ENCODE results near the gene AKAIN1. TPM values are rescaled to one million over a fixed set of nuclear protein-coding genes. Genes with fewer than 3 reads are reported as not detected.

Gene AKAIN1
- total and polyA plus RNA-seq, 2 donors (not counting 1 experiment from before 2014, with no cell fraction given): not detected

DNA sequence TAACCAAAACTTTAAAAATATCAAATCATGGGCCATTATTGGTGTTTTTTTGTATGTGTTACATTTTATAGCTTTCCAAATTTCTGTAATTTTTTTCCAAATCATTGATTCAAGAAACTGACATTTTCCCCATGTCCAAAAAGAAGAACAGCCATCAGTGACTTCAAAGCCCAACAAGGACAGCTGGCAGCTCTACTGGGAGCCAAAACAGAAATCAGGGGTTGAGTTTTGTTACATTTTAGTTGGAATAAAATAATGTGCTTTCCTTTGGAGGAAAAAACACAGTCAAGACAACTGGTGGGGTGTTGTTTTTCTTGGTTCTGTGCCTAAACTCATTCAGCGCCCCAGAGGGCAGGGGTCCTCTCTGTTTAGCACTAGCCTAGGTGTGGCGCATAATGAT, 23.8 kb downstream of the AKAIN1 start:
- Mint-ChIP-seq H3K9me3 (ENCODE audit: insufficient read depth) (peaks cover 3% of the 10 kb centered on the region), H3K4me1 (peaks cover 12% of the 10 kb centered on the region), H3K27me3 (peaks cover 3% of the 10 kb centered on the region), H3K4me3 (no peak overlapping the region), H3K27ac (no peak overlapping the region)
- H3K4me1 ChIP-seq (ENCODE audit: control insufficient read depth in 2 of 2, insufficient read depth in 2 of 2, low read length in 2 of 2): peaks cover 13 to 15% of the 10 kb centered on the region in 2 donors
- no peak for ATAC-seq (ENCODE audit: low read depth)
- ChIA-PET POLR2A (no interaction called here), CTCF (no interaction called here)
- no peak overlapping the region for H3K4me2 ChIP-seq (replicated peaks; ENCODE audit: low read depth, low read length, poor library complexity, severe bottlenecking)
- peaks cover 0 to 3% (median 0%) of the 10 kb centered on the region in 4 experiments for H3K27me3 ChIP-seq (replicated peaks in 1 of 4; ENCODE audit: control extremely low read depth in 1 of 4, control insufficient read depth in 3 of 4, insufficient read depth in 4 of 4, low read length in 3 of 4)
- TF ChIP-seq EZH2 (IDR thresholded peaks at IDR 0.05; ENCODE audit: borderline replicate concordance, insufficient read depth, low read depth, low read length, poor library complexity, severe bottlenecking): no peak
- TF ChIP-seq, protein P1, sequence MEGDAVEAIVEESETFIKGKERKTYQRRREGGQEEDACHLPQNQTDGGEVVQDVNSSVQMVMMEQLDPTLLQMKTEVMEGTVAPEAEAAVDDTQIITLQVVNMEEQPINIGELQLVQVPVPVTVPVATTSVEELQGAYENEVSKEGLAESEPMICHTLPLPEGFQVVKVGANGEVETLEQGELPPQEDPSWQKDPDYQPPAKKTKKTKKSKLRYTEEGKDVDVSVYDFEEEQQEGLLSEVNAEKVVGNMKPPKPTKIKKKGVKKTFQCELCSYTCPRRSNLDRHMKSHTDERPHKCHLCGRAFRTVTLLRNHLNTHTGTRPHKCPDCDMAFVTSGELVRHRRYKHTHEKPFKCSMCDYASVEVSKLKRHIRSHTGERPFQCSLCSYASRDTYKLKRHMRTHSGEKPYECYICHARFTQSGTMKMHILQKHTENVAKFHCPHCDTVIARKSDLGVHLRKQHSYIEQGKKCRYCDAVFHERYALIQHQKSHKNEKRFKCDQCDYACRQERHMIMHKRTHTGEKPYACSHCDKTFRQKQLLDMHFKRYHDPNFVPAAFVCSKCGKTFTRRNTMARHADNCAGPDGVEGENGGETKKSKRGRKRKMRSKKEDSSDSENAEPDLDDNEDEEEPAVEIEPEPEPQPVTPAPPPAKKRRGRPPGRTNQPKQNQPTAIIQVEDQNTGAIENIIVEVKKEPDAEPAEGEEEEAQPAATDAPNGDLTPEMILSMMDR (IDR thresholded peaks at IDR 0.05): no peak
- H3K79me2 ChIP-seq (ENCODE audit: control insufficient read depth, insufficient read depth, low read length): no peaks in the 10 kb centered on the region
- intact Hi-C loops (cut with micrococcal nuclease): no loop called here
- H3K4me3 ChIP-seq (ENCODE audit: control extremely low read depth in 1 of 5, extremely low read depth in 1 of 5, insufficient read depth in 1 of 5, low read depth in 2 of 5, low read length in 4 of 5): no peak overlapping the region
- no peak overlapping the region for H3K27ac ChIP-seq (ENCODE audit: low read length in 2 of 2)
- no peaks in the 10 kb centered on the region for H3K36me3 ChIP-seq (replicated peaks in 1 of 2; ENCODE audit: control extremely low read depth in 1 of 2, control insufficient read depth in 1 of 2, extremely low read depth in 1 of 2, insufficient read depth in 2 of 2, low read length in 1 of 2)
- H3K9ac ChIP-seq (ENCODE audit: low read length): no peak overlapping the region
- H3K9me3 ChIP-seq (ENCODE audit: control extremely low read depth in 1 of 3, control insufficient read depth in 2 of 3, insufficient read depth in 1 of 3, low read length in 2 of 3): no peaks in the 10 kb centered on the region
- no peak for DNase-seq
- H2AFZ ChIP-seq (ENCODE audit: insufficient read depth, low read depth, low read length, poor library complexity, severe bottlenecking): no peak overlapping the region
- no CpG with 5 or more reads among the region's 2 CpGs for WGBS (ENCODE audit: insufficient coverage)
- H4K20me1 ChIP-seq (ENCODE audit: control insufficient read depth, insufficient read depth, low read length, poor library complexity, severe bottlenecking): no peaks in the 10 kb centered on the region

DNA sequence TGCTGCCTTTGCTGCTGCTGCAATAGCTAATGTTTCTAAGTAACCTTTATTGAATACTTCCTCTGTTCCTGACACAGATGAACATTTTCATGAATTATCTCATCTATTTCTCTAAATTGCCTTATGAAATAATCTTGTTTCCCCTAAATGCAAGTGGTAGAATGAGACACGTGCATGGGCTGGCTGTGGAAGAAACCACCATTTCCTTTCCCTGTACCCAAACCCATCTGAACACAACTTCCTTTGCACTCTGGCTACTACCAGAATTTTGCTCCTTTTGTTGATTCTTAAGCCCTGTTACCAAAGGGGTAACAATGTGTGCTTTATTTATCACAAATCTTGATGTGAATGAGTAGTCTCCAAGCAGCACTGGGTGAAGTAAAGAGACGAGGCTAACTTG, 29.2 kb downstream of the AKAIN1 start:
- Mint-ChIP-seq H3K27ac (no peak overlapping the region), H3K9me3 (ENCODE audit: insufficient read depth) (peaks cover 3% of the 10 kb centered on the region), H3K27me3 (peaks cover 3% of the 10 kb centered on the region), H3K4me3 (no peak overlapping the region), H3K4me1 (peaks cover 2% of the 10 kb centered on the region)
- H3K4me2 ChIP-seq (replicated peaks; ENCODE audit: low read depth, low read length, poor library complexity, severe bottlenecking): no peak overlapping the region
- DNase-seq: no peak
- no peak overlapping the region for H3K4me3 ChIP-seq (ENCODE audit: control extremely low read depth in 1 of 5, extremely low read depth in 1 of 5, insufficient read depth in 1 of 5, low read depth in 2 of 5, low read length in 4 of 5)
- H3K79me2 ChIP-seq (ENCODE audit: control insufficient read depth, insufficient read depth, low read length): no peaks in the 10 kb centered on the region
- H3K27me3 ChIP-seq (replicated peaks in 1 of 4; ENCODE audit: control extremely low read depth in 1 of 4, control insufficient read depth in 3 of 4, insufficient read depth in 4 of 4, low read length in 3 of 4): peaks cover 0 to 3% (median 0%) of the 10 kb centered on the region in 4 experiments
- no peaks in the 10 kb centered on the region for H4K20me1 ChIP-seq (ENCODE audit: control insufficient read depth, insufficient read depth, low read length, poor library complexity, severe bottlenecking)
- no peaks in the 10 kb centered on the region for H3K9me3 ChIP-seq (ENCODE audit: control extremely low read depth in 1 of 3, control insufficient read depth in 2 of 3, insufficient read depth in 1 of 3, low read length in 2 of 3)
- TF ChIP-seq, protein P1 (IDR thresholded peaks at IDR 0.05): no peak
- no peak for TF ChIP-seq EZH2 (IDR thresholded peaks at IDR 0.05; ENCODE audit: borderline replicate concordance, insufficient read depth, low read depth, low read length, poor library complexity, severe bottlenecking)
- H3K4me1 ChIP-seq (ENCODE audit: control insufficient read depth in 2 of 2, insufficient read depth in 2 of 2, low read length in 2 of 2): no peaks in the 10 kb centered on the region
- intact Hi-C loops (cut with micrococcal nuclease): no loop called here
- ATAC-seq (ENCODE audit: low read depth): no peak
- ChIA-PET CTCF (no interaction called here), POLR2A (no interaction called here)
- H3K9ac ChIP-seq (ENCODE audit: low read length): no peak overlapping the region
- no CpG with 5 or more reads among the region's 2 CpGs for WGBS (ENCODE audit: insufficient coverage)
- no peaks in the 10 kb centered on the region for H3K36me3 ChIP-seq (replicated peaks in 1 of 2; ENCODE audit: control extremely low read depth in 1 of 2, control insufficient read depth in 1 of 2, extremely low read depth in 1 of 2, insufficient read depth in 2 of 2, low read length in 1 of 2)
- peak overlapping the region; percentile 26 for H2AFZ ChIP-seq (ENCODE audit: insufficient read depth, low read depth, low read length, poor library complexity, severe bottlenecking)
- H3K27ac ChIP-seq (ENCODE audit: low read length in 2 of 2): no peak overlapping the region
